GM21526 (cell line): Measurements from ENCODE around the gene ZNF536.
"Not testable (repeated sequence)": the region's sequence is repeated elsewhere in the genome, so short reads cannot be mapped to it uniquely, and the experiment has no call there.

Experiments used
- ATAC-seq: cut with Tn5 transposase; IDR thresholded peaks from one replicate; pipeline ENCODE4 v1.9.1; 2021; ENCODE audit warnings: moderate library complexity; ENCODE audit not compliant: unreplicated experiment, low FRiP score

Gene ZNF536

DNA sequence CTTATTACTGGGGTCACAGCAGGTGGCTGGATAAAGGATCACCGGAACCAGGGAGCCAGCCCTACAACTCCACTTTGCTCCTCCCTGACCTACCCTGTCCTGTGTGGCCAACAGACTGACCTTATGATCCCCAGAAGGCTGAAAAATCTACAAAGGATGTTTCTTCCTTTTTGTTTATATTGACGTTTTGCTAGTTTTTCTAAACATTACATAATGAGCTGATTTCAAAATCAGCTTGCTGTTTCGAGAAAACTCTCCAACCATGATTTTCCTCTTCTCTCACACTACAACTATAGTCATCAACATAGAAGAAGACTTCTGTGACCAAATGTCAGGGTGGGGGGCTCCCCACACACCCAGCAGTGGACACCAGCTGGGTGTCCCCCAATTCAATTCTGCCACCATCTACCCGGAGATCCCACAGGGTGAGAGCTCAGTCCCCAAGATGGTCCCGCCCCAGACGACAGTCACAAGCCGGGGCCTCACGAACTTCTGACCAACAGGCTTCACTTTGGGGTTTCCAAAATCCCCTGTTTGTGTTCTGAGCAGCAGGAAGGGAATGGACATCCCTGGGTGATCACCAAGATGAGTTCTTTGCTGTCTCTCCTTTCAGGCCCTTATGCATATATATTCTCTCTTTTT, 35.0 kb downstream of the ZNF536 start:
- no peak for ATAC-seq

DNA sequence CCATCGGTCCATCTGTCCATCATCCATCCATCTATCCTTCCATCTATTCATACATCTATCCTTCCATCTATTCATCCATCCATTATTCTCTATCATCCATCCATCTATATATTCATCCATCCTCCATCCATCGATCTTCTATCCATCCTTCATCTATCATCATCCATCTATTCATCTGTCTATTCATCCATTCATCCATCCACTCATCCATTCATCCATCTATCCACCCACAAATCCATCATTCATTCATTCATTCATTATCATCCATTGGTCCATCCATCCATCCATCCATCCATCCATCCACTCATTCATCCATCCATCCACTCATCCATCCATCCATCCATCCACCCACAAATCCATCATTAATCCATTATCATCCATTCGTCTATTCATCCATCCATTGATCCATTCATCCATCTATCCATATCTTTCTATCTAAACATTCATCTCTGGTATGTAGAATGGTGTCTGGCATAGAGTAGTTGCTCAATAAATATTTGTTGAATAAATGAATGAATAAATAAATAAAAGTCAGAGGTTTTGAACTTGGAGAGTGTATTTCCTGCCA, 36.6 kb downstream of the ZNF536 start:
- ATAC-seq: no peak

DNA sequence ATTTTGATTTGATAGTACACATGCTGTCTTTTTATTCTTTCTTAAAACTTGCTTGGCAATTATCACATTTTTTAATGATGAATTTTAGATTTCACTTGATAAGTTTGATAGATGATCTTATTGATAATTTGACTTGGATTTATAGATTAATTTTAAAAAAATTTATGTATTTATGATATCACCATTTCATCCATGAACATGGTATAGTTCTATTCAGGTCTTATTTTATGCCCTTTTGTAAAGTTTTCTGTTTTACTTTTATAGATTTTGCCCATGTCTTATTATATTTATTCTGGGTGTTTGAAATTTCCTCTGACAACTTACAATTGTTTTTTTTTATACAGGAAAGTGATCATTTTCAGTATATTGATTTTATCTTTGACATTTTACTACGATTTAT, 39.5 kb downstream of the ZNF536 start:
- ATAC-seq: no peak

DNA sequence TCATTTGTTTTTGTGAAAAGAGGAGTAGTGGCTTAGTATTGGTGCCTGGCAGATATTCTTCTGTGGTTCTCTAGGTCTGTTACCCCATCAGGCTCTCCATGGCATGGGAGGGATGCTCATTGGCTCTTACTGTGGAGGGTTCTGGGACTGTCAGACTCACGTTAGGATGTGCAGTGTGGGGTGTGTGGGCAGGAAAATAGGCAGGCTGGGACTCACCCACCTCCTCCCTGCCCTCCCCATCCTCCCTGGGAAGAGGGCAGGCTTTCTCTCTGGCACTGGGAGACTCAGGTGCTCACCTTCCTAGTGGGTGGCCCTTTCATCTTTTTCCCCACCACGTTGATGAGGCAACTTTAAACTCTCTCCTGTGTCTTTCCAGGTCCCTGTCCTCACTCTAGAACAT, 44.2 kb downstream of the ZNF536 start:
- ATAC-seq: no peak

DNA sequence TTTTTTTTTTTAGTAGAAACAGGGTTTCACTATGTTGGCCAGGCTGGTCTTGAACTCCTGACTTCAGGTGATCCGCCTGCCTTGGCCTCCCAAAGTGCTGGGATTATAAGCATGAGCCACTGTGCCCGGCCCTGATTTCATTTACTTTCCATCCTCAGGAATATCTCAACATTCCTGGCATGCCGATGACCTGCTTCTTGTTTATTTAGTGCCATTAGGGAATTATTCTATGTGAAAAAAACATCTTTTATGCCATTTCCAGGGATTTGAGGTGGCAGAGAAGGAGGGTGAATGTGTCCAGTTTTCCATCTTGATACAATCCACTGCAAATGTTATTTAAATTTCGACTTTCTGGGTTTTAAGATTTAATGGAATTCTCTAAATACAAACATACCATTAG, 45.0 kb downstream of the ZNF536 start:
- not testable (repeated sequence) for ATAC-seq

DNA sequence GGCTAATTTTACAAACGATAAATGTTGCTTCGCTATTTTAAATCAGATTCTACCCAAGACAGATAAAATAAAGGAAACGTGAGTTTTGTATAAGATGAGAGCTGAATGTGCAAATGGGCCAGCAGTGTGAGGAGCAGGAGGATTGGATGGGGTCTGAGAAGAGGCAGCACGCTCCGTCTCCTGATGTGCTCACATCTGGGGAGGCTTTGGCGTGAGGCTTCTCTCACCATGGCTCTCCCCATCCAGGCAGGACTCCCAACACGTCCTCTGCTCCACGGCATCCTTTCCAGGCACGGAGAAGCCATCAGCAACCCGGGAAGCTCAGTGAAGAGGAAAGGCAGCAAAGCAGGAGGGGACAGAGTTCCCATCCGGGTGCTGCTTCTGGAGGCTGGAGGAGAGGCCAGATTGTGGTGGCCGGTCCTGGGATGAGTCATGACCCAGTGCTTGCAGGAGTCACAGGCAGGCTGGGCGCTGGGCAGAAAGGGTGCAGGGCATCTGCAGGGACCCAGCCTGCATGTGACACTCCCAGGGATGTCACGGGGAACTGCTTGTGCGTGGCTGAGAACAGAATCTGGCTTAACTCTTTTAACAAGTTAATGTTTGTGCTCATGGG, 47.5 kb downstream of the ZNF536 start:
- no peak for ATAC-seq

DNA sequence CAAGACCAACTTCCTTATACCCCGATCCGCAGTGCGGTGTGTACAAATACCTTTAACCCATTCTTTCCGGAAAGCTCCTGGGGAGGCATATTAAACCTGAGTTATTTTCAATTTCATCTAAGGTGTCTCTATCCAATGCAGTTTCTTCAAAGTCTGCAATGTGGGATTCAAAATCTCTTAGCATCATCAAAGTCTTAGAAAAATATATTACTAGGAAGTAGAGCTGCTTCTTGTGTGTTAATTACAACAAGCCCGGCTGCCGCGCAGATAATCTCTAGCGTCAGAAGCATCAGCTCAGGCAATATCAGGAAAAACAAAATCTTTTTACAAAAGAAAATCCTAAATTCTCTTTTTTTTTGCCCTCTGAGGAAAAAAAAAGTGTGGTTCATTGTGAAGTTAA, 48.1 kb downstream of the ZNF536 start:
- no peak for ATAC-seq

DNA sequence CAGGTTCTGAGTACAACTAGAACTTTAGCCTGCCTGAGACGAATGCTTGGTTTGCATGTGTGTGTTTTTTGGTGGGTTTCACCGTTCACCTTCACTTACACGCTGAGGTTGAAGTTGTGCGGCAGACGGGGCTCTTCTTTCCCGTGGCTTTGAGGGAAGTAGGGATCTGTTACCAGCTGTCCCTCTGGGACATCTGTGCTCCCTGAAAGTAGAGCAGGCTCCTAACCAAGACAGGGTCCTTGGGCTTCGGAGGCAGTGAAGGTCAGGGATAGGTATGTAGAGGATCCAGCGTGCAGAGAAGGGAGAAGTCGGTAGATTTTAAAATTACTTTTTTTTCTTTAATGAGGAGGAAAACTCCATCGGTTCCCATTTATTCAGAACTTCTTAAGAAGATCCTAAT, 48.7 kb downstream of the ZNF536 start:
- no peak for ATAC-seq

DNA sequence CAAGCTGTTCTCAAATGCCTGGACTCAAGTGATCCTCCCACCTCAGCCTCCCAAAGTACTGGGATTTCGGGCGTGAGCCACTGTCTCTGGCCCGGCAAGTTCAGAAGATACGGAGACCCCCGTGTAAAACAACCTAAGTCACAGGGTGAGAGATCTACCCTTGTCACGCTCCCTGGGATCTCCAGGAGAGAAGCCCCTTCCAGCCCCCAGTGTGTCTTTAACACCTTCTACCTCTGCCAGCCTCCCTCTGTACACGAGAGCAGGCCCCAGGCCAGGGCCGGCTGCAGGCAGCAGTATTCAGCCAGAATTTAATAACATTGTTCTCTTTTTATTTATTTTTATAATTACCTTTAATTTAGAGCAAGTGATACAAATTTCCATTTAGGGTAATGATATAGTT, 49.4 kb downstream of the ZNF536 start:
- ATAC-seq: no peak

DNA sequence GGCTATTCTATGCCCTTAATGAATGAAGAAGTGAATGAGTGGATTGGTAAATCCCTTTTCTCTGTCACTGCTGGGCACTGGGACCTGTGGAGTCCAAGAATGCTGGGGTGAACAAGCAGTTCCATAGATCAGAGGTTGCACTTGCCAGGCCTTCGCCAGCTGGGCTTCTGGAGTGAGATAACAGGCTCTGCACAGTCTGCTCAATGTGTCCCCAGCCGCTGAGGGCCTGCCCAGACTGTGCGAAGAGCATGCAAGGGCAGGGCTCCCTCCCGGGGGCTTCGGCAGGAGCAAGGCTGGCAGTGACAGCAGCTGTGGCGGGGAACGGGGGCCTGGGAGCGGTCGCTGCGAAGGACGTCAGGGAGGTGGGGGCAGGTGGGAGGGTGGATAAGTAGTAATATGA, 51.3 kb downstream of the ZNF536 start:
- ATAC-seq: no peak

DNA sequence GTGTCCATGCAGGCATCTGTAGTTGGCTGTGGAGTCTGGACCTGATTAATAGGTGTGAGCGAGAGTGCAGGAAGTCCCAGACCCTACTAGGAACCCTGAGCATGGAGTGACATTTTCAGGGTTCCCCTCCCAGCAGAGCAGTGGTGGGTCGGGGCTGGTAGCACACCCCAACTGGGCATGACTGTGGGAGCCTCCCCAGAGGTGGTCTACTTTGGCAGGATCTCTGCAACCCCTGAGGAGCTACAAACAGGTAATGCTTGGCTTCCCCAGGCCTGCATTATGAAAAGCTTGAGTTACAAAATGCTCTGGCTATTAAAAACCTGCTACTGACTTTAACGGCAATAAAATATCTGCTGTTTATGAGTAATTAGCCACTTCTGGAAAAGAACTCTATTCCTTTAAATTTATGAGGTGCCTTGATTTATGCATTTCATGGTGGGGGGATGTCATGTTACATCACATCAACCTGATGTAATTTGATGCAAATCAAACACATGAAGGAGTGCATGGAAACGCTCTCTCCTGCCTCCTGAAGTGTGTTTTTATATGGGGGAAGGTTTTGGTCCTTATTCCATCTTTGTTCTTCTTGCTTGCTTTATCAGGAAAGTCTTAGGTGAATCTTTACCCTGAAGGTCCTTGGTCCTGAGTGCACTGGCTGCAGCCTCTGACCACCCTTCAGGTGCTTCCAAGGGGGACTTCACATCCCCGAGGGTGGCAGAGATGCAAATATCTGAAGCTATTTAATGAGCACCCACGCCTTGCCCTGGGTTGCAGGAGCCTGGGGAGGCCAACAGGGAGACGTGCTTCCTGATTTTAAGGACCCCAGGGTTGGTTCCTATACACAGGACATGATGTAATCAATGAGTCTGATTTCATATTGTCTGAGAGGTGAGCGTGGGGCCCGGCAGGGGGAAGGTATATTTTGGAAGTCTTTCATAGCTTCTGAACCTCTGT, 54.0 kb downstream of the ZNF536 start:
- ATAC-seq: no peak

DNA sequence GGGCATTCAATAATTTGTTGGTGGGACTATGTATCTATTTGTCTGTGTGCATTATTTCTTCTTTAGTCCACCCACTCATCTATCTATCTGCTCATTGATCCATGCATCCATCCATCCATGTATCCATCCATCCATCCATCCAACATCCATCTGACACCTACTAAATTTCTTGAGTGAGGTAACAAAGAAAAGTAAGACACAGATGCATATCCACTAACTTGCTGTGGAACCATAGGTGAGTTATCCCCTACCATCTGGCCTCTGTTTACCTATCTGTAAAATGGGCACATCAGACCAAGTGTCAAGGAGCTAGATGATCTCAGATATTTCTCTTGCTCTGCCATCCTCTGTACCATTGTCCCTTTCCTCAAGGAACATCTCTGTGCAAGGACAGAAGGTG, 54.7 kb downstream of the ZNF536 start:
- ATAC-seq: no peak

DNA sequence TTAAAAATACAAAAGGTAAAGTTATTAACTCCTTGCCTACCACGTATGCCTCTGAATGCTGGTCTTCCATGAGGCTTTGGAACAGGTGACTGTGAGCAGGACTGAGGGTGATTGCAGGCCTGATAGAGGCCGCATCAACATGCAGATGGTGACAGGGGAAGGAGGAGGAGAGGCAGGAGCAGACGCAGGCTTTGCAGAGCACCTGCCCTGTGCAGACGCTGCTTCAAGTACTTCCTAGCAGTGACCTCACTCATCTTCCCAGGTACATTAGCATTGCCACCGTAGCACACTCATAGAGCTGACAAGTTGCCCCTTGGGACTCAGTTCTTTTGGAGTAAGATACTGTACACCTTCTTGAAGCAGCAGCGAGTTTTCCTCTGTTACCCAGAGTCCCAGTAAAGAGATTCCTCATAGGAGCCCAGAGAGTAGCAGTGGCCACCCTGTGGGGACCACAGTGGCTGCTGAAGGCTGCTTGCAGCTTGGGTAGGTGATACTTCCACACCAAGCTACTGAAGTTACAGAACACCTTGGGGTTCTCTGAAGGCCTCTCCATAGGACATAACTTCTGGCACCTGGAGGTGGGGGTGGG, 56.0 kb downstream of the ZNF536 start:
- no peak for ATAC-seq

DNA sequence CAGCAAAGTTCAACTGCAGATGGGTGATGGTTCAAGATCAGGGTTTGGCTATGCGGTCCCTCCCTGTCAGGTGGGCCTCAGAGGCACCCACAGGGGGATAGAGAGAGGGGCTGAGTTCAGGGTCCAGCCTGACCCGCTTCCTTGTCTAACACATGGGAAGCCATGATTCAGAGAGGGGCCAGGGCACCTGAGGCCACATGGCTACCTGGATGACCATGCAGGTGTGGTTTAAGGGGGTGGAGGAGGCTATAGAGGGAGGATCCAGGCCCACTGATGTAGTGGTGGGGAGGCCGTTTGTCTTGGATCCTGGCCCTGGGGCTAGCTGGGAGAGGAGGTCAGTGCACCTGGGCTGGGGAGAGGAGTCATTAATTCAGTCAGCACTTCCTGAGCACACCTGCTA, 56.7 kb downstream of the ZNF536 start:
- no peak for ATAC-seq

DNA sequence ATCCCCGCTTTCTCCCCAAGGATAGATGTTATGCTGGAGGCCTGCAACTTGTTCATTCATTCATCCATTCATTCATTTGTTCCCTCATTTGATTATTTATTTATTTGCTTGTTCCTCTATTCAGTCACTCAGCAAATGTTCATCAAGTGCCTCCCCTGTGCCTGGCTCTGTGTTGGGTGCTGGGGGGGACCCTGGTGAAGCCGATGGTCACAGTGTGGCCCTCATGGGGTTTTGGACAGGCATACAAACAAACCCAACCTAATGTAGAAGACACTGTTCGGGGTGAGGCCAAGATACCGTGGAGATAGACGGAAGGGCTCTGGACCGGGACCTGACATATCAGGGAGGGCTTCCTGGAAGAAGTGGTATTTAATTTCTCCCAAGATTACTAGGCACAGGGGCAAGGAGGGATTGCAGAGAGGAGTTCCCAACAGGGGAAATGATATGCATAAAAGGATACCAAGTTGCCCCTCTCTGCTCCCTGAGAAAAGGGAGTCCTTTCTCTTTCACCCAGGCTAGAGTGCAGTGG, 58.1 kb downstream of the ZNF536 start:
- no peak for ATAC-seq

DNA sequence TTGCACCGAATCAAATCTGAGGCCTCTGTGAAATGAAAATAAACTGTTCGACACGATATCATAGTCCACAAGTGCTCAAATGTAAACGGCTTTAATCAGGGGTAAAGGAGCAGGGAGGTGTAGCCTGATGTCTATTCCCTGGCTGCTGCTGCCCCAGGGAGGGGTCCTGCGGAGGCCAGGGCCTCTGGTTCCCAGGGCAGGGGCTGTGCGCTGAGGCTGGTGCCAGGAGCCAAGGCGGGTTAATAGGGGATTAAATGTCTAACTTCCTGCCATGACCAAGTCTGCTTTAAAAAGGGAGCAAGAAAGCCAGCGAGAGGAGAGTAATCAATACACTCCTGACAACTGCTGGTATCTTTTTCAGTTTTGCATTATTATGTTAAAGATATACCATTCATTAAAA, 59.4 kb downstream of the ZNF536 start:
- ATAC-seq: no peak

DNA sequence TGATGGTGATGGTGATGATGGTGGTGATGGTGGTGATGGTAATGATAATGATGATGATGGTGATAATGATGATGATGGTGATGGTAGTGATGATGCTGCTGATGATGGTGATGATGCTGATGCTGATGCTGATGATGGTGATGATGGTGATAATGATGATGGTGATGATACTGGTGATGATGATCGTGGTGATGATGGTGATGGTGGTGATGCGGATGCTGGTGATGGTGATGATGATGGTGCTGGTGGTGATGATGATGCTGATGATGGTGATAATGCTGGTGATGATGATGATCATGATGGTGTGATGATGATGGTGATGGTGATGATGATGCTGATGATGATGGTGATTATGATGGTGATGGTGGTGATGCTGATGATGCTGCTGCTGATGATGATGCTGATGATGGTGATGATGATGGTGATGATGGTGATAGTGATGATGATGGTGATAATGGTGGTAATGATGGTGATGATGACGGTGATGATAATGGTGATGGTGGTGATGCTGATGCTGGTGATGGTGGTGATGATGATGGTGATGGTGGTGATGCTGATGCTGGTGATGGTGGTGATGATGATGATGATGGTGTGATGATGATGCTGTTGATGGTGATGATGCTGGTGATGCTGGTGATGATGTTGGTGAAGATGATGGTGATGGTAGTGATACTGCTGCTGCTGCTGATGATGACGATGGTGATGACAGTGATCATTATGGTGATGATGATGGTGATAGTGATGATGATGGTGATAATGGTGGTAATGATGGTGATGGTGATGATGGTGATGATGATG, 62.8 kb downstream of the ZNF536 start:
- no peak for ATAC-seq

DNA sequence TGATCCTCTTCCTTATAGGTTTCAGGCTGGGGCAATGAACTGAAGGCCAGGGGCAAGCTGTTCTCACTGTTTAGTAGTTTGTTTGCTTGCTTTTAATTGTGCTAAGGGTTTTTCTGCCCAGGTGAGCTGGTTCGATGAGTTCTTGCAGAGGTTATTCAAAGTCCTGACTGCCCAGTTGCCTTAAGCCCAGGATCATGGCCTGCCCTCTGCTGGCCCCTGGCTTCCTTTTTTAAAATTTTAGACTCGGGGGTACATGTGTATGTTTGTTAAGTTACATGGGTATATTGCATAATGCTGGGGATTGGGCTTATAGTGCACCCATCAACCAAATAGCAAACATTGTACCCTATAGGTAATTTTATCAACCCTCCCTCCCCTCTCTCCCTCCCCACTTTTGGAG, 65.7 kb downstream of the ZNF536 start:
- no peak for ATAC-seq

DNA sequence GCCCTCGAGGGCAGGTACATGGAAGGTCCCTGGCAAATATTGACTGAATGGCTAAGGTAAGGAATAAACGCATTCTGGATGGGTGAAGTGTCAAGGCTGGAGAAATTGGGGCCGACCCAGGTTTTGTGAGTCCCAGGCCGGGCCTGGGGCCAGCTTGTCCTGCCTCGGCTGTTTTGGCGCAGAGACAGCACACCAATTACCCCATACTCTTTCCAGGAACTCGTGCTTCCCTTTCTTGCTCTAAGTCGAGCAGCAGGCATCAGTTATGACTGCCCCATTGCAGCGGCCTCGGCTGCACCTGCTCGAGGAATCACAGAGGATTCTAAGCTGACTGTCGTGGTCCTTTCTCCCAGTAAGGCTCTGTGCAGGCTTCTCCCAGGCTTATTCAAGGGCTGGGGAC, 67.1 kb downstream of the ZNF536 start:
- no peak for ATAC-seq

DNA sequence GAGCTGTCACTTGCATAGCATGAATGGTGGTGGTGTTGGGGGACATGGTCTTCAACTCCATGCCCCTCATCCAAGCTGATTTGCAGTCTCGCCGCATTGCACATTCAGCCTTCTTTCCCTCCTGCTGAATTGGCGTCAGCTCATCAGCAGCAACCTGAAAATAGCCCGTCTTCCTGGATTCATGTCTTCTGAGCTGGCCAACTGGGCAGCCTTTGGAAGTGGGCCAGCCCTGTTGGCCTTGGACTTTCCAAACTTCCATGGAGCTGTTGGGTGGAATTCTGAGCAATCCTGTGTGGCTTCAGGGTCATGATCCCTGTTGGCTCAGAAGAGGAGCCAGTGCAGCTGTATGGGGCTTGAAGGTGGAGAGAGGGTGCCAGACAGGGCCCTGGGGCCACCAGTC, 68.8 kb downstream of the ZNF536 start:
- ATAC-seq: no peak
